NCI-H82 treated with DMSO at 0.1 percent for 48 hours (cell line): ENCODE measurements around the gene DHX15.
"Not testable (repeated sequence)": the region's sequence is repeated elsewhere in the genome, so short reads cannot be mapped to it uniquely, and the experiment has no call there.

Experiments
- DNase-seq: peaks from one replicate; lab custom pipeline; 2025; ENCODE audit not compliant: unreplicated experiment; lab: John Stamatoyannopoulos, UW

Gene DHX15

GRCh38 chr4:24550441-24551175 lies 33.7 kb downstream of the DHX15 start:
- no peak for DNase-seq

DNA sequence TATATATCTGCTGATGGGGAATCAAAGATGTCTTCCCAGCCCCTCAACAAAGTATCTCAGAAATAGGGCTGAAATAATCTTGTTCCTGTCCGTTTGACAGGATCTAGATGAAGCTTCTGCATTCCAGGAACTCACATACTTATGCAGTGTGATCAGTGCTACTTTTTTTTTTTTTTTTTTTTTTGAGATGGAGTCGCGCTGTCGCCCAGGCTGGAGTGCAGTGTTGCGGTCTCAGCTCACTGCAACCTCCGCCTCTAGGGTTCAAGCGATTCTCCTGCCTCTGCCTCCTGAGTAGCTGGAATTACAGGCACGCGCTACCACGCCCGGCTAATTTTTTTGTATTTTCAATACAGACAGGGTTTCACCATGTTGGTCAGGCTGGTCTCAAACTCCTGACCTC lies 36.4 kb downstream of the DHX15 start:
- no peak for DNase-seq

DNA sequence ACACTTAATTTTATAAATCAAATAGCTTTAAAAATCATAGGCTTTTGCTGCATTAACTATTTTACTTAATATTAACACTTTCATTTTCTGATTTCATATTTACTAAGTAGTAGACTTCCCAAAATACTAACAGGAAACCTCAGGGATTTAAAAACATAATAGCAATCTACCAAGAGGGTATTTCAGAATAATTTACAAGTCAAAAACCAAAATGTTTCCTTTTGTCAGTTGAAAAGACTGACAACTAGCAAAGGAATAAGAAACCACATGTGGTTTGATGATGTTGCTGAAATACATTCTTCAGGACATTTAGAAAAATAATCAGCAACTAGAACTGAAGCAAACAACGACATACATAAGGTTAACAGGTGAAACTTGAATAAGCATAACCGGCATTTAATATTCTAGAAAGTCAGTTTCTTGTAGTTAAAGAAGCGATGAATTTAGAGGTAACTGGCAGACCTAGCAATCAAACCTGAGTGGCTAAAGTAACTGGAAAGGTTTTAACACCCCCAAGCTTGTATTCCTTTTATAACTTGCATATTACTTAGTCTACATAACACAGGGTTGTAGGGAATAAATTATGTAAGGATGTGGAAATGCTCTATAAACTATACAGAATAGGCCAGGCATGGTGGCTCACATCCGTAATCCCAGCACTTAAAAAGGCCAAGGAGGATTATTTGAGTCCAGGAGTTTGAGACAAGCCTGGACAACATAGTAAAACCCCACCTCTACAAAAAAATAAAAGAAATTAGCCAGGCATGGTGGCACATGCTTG lies 40.0 kb downstream of the DHX15 start:
- no peak for DNase-seq

- DNase-seq: no peak
Observed at GRCh38 chr4:24537025-24537424, 47.3 kb downstream of the DHX15 start.

GRCh38 chr4:24535399-24535798 lies 49.0 kb downstream of the DHX15 start:
- DNase-seq: no peak

DNA sequence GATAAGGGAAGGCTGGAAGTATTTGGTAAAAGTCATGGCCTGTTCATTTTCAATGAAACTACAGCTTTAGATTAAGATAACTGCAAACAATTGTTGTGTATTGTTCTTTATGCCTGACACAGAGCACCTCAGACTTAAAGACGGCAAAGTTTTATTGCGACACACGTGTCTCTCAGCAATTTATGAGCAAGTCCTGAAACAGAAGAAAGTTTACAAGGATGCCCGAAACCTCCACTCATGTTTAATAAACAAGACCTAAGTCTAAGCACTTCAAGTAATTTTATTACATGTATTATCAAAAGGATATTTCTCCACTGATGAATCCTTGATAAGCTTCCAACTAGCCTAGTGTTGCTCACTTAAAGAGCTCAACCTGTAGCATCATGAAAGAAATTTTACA lies 51.0 kb downstream of the DHX15 start:
- no peak for DNase-seq

DNA sequence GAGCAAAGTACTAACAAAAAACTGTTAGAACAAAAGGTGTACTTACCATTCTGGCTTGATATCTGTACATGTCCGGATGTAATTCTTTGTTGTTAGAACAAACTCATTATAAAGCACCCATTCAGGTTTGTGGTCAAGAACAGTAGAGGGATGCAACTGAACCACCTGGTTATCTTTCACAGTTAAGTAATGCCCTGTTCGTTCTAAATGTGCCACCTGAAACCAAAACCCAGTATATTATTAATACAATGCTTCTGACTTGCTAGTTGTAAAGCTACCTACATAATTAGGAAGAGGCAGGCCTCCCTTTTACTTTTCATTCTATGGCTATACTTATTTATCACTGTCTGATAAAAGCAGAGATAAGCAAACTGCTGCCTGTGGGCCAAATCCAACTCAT lies 54.8 kb downstream of the DHX15 start:
- no peak for DNase-seq

DNA sequence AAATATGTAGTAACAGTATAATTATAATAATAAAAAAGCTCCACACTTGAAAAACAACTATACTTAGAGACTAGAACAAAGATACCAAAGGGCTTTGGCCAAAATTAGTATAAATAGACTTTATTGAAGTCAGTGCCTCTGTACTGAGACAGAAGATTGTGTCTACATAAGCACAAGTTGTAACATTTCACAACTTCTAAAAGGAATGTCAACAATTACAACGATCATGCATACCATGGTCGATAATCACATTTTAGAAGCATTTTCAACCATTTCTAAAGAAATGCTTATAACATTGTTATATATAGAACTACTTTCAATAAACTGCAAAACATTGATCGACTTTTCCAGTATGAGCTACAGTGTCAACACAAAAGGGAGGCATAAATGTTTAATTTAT lies 57.0 kb downstream of the DHX15 start:
- no peak for DNase-seq

DNA sequence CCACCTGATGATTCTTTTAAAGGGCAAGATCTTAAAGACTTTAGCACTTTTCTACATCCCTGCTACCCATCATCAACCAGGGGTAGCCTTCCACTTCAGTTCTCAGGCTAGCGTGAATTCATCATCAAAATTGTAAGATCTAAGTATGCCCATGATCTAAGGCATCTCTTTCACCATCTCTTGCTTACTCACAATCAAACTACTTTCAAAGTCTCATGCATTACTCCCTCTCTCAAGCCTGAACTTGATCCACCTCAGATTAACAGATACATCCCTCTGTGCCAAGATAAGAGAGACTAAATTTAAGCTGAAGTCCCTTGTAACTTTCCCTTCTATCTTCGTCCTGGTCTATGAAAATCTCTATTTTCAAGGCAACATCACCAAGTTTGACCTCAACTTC lies 62.8 kb downstream of the DHX15 start:
- DNase-seq: no peak

DNA sequence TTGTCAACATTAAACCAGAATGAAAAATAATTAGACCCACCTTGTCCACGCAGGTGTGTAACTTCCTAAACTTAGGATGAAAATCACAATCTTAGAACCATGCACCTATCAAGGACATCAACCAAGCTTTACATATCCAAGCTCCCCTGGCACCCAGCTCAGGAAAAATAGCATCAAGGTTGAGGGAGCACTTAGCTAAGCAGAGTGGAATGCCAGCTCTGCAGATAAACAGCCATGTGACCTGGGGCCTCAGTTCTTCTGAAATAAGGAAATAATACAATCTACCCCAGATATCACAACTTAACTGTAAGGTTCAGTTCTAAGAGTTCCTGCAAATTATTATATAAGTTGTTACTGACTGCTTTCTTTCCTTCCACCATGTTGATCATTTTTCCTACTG lies 64.7 kb downstream of the DHX15 start:
- no peak for DNase-seq

GRCh38 chr4:24517676-24518075 lies 66.7 kb downstream of the DHX15 start:
- DNase-seq: no peak

DNA sequence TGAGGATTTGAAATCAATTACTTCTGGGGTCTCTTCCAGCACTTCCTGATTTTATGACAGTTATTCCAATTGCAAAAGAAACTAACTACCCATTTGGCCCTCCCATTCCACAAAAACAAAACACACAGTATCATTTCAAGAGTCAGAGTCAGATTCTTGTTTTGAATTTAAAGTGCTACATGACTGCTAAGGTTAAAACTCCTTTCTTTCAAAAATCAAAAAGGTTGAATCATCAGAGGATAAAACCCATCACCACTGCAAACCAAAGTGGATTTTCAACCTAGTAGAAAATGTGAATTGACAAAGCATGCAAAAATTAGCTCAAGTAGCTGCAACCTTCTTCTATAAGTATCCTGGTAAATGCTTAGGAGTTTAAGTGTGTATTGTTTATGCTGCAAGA lies 67.4 kb downstream of the DHX15 start:
- DNase-seq: no peak

DNA sequence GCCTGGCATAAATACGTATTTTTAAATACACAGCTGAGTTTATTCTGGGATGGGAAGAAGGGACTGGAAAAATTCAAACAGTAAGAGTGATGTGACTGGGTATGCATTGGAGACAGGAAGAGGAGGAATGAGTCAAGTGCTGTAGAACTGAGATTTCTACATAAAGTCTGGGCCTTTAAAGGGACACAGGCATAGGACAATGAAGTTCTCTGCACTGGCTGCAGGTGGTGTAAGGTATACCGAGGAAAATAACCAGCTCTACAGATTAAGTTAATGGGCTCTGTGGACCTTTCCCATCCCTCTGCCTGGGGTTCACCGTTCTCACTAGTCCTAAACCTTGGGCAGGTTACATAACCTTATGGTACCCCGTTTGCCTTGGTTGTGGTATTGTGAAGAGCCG lies 68.7 kb downstream of the DHX15 start:
- no peak for DNase-seq

- no peak for DNase-seq
Observed at GRCh38 chr4:24514808-24515207, 69.5 kb downstream of the DHX15 start.

- DNase-seq: no peak
Observed at GRCh38 chr4:24513718-24514117, 70.6 kb downstream of the DHX15 start.

DNA sequence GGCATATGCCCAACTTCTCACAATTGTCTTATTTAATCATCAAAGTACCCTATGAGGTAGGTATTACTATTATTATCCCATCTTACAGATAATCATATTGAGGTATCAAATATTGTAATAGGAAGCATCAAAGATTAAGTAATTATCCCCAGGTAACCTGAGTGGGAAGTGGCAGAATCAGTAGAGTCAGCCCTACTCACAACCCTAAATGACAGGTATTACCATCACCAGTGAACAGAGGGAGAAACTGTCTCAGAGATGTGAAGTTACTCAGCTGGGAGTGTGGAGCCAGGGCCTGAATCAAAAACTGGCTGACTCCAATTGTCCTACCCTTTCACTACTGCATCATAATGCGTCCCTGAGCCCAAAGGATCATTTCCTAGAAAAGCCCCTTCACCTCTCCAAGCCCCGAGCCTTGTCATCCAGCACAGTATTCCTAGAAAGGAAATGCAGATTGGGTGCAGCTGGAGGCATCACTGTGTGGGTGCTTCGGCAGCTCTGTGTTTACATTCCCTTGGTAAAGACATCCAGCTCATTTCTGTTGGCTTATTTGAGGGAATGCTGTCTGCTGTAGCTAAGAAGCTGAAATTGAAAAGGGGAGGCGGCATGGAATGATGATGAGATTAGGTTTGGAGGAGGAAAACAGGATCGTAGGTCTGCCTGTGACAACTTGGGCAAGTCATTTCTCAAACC lies 72.8 kb downstream of the DHX15 start:
- no peak for DNase-seq

- DNase-seq: no peak
Observed at GRCh38 chr4:24510091-24510490, 74.3 kb downstream of the DHX15 start.

DNA sequence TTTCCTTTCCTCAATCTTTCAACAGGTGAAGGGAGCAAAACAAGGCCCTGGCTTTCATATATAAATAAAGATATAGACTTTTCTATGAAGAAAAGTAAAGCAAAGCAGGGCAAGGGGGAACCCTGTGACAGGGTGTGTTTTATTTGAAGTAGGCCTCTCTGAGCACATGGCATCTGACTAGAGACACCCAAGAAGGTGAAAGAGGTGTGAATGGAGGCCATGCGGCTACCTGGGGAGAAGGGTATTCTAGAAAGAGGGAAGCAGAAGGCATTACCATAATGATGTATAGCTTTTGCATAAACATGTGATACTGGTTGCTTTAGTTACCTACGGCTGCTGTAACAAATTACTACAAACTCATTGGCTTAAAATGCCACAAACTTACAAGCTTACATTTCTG lies 75.8 kb downstream of the DHX15 start:
- DNase-seq: no peak

- no peak for DNase-seq
Observed at GRCh38 chr4:24507439-24507838, 76.9 kb downstream of the DHX15 start.

GRCh38 chr4:24503090-24503489 lies 81.3 kb downstream of the DHX15 start:
- not testable (repeated sequence) for DNase-seq

GRCh38 chr4:24497221-24497620 lies 87.1 kb downstream of the DHX15 start:
- no peak for DNase-seq

DNA sequence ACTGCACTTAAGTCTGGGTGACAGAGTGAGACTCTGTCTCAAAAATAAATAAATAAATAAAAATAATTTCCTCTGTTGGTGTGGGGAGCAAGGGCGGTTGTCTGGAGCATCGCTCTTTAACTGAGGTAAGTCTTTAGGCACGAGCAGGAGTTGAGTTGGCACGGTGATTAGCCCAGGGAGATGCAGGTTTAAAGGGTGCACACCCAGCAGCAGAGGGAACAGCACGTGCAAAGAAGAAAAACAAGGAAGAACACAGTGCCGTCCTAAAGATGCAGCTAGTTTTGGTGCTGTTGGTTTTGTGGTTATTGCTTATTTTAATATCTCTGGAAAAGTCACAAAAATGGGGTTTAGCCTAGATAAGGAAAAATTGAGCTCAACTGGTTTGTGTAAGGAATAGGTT lies 87.8 kb downstream of the DHX15 start:
- no peak for DNase-seq
